Stimulated activated CD4-positive, alpha-beta T cell treated with anti-CD3 and anti-CD28 coated beads, TNF-alpha, amount 100 ng/mL, for 24 hours (primary cell): ENCODE results near the gene OTULINL.
A peak's percentile ranks its signal among the peaks of the same experiment; 100 is the strongest.

Experiments
- DNase-seq, 3 experiments: peaks; one replicate each; pipeline ENCODE4 v3.0.0-alpha.2; 2020; ENCODE audit warnings: low read depth in 3 of 3

OTULINL gene

GRCh38 chr5:14577079-14577725 lies 4.4 kb upstream of the OTULINL start:
- DNase-seq, result no peak

GRCh38 chr5:14577971-14578370 lies 3.6 kb upstream of the OTULINL start:
- DNase-seq, result no peak

DNA sequence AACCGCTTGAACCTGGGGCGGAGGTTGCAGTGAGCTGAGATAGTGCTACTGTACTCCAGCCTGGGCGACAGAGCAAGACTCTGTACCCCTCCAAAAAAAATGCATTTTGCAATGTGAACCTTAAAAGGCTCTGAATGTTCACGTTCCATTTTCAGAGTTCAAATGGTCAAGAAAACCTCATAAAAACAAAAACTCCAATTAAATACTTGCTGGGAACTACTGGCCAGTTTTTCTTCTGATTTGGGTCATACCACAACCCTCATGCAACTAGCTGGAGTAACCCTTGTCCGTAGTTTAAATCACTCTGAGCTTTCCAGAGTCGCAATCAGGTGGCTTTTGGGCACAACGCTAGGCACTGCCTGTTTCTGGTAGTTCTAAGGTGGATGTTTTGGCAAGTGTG lies 2.3 kb upstream of the OTULINL start:
- DNase-seq, result no peak

- DNase-seq, result no peak
These were observed 1.7 kb upstream of the OTULINL start for GRCh38 chr5:14579731-14580397.

GRCh38 chr5:14580398-14581034 lies 1.1 kb upstream of the OTULINL start:
- DNase-seq, result no peak

GRCh38 chr5:14581891-14582796 lies 552 bp downstream of the OTULINL start:
- peak; percentile 57 to 79 (median 58) for DNase-seq

GRCh38 chr5:14582797-14583137 lies 1.2 kb downstream of the OTULINL start:
- no peak for DNase-seq

- DNase-seq, result no peak
These were observed 3.3 kb downstream of the OTULINL start for GRCh38 chr5:14584848-14585247.

DNA sequence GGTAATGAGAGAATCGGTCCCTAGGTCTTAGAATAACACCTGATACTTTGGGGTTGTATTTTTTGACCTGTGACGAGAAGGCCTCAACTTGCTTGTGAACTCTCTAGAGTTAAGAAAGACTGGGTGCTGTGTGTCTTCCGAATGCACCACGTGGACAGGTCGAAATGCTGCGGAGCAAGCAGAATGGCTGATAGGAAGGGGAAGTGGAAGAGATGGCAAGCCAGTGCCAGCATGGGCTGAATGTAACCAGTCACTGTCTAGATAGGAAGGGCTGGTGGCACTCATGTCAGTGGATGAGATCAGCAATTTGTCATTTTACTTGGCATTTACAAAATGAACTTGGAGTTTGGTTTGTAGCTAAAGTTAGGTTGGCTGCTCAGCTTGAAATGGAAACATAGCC lies 5.6 kb downstream of the OTULINL start:
- DNase-seq, result no peak

DNA sequence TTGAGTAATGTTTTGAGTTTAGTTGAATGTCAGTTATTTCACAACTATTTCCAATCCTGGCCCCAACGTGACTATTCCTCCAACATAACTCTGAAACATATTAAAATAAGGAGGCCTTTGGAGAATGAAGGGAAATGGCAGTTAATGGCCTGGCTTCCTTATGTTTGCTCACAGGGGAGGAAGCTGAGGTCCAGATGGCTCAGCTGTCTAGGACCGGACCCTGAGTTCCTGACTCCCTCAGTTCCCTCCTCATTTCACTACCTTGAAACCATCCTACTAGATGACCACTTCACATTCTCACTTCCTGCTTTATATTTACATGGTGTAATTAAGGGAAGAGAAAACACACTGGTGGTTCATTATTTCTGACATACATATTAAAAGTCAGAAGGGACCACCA lies 6.6 kb downstream of the OTULINL start:
- DNase-seq, result no peak

DNA sequence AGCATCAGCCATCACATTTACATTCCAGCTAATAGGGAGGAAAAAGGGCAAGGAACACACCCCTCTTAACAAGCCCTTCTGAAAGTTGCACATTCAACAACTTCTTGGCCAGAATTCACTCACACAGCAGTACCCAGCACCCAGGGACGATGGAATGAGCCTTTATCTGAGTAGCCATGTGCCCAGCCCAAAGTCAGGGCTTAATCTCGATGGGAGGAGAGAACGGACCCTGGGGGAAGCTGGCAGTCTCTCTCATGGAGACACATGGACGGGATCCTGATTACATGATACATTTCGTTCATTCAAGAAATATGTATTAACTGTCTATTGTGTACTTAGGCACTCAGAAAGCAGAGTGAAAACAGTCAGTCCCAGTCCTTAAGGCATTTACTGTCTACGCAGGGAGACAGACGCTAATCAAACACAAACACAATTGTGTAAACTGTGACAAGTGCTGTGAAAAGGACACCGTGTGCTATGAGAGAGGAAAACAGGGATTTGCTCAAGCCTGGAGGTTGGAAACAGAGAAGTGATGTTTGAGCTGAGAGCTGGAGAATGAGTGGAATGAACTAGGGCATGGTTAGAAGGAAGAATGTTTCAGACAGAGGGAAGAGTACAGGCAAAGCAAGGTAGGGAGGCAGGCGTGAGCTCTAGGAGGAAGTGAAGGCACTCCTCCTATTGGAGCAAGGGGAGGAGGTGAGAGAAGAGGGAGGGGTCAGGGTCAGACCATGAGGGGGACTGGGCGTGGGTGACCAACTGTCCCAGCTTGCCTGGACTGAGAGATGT lies 7.4 kb downstream of the OTULINL start:
- no peak for DNase-seq

DNA sequence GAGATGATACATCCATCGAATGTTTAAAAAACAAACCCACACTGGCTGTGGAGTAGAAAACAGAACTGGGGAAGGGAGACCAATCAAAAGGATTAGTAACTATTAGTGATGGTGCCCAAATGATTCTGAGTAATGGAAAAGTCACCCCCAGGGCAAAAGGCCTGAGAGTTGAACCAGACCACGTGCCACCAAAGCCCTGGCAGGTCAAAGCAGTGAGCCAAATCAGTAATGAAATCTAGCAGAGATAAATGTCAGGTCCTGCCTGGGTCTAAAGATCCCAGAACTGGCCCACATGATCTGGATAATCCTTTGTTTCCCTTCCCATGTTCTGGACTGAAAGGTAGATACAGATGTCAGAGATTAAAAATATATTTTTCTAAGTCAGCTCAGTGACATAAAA lies 9.4 kb downstream of the OTULINL start:
- DNase-seq, result no peak

- DNase-seq, result no peak
These were observed 10.0 kb downstream of the OTULINL start for GRCh38 chr5:14591548-14591947.

- no peak for DNase-seq
These were observed 11.9 kb downstream of the OTULINL start for GRCh38 chr5:14593326-14594021.

DNA sequence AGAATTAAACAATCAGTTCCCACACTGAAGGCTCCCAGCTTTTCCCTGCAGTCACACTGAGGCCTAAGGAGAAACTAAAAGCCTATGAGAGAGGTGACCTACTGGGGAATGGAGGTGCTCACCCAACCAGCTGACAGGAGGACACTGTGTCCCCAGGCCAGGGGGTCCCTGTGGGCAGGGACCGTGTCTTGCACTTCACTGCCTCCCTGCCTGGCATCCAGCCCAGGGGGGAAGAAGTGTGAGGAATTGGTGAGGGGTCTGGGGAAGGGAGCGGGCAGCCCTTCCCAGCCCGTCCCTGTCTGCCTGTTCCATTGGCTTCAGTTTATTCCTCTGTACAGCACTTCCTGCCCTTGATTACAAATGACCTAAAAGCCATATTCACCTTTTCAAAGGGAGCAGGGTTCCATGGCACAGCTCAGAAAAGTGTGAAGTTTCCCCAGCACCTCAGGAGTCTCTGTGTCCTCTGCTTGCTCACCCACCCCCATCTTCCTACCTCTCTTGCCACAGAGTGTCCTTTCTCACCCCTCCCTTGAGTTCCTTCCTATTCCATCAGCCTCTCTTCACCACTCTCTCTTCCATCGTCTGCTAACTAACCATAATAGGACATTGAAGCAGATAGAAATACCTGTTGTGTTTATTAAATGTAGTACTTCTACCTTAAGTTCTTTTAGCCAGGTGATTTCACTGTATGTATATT lies 12.9 kb downstream of the OTULINL start:
- no peak for DNase-seq

GRCh38 chr5:14595189-14595588 lies 13.6 kb downstream of the OTULINL start:
- DNase-seq, result no peak

GRCh38 chr5:14595891-14596290 lies 14.3 kb downstream of the OTULINL start:
- DNase-seq, result no peak

GRCh38 chr5:14597080-14597479 lies 15.5 kb downstream of the OTULINL start:
- DNase-seq, result no peak

DNA sequence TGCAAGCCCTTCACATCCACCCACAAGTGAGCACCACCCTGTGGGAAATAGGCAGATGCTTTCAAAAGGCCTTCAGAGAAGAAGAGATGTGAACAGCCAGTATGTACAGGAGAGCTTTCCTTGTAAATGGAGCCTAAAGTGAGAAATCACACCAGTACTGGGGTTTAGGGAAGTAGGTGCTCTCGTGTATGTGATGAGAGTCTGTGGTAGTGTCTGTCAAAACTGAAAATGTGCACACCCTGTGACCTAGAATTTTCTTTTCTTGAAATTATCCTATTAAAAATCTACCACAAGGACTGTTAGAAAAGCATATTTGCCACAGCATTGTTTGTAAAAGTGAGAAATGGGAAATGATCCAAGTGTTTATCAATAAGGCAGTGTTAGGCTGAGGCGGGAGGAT lies 16.6 kb downstream of the OTULINL start:
- DNase-seq, result no peak

- no peak for DNase-seq
These were observed 18.0 kb downstream of the OTULINL start for GRCh38 chr5:14599476-14600127.
